Measurements from ENCODE around the gene CHRDL2.
"Not testable (repeated sequence)": the region's sequence is repeated elsewhere in the genome, so short reads cannot be mapped to it uniquely, and the experiment has no call there.

Gene CHRDL2

DNA sequence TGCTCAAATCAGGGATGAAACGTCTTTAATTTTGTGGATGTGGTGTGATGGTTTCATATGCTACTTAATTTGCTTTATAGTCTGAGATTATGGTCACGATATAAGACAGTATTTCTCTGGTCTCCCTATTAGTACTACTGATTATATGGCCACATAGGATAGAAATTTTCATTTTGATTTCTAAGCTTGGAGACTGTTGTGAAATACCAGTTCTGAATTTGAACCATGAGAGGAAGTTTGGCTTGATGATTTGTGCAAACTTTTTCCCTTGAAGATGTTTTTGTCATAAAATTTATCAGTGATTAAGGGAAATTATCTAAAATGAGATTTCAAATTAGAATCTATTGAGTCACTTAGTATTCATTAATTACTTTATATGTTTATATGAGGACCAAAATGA is 20.1 kb upstream of the CHRDL2 start:
- Histone ChIP-seq H3K79me2 (ENCODE audit: insufficient read depth, low read length) (peaks cover 64% of the 10 kb centered on the region), H3K9ac (ENCODE audit: low read length) (no peak overlapping the region), H2AFZ (ENCODE audit: low read length) (no peak overlapping the region), H3F3A (ENCODE audit: insufficient read depth, low read length) (no peaks in the 10 kb centered on the region), H3K9me2 (ENCODE audit: low read depth, low read length) (no peaks in the 10 kb centered on the region), H3K36me3 (ENCODE audit: insufficient read depth, low read length) (peaks cover 5% of the 10 kb centered on the region; the same call in 1 of the 2 replicates), H3K4me3 (ENCODE audit: low read depth, low read length, poor library complexity, severe bottlenecking) (no peak overlapping the region), H4K20me1 (ENCODE audit: insufficient read depth, low read length) (no peaks in the 10 kb centered on the region), H3K27me3 (ENCODE audit: insufficient read depth, low read length) (no peaks in the 10 kb centered on the region), H3K4me2 (ENCODE audit: low read length) (peak overlapping the region; percentile 33), H3K27ac (ENCODE audit: low read depth, low read length, poor library complexity, severe bottlenecking) (no peak overlapping the region), H3K9me3 (ENCODE audit: low read length) (no peaks in the 10 kb centered on the region), H3K4me1 (ENCODE audit: insufficient read depth, low read length, severe bottlenecking) (peaks cover 44% of the 10 kb centered on the region)
- TF ChIP-seq, protein P1, sequence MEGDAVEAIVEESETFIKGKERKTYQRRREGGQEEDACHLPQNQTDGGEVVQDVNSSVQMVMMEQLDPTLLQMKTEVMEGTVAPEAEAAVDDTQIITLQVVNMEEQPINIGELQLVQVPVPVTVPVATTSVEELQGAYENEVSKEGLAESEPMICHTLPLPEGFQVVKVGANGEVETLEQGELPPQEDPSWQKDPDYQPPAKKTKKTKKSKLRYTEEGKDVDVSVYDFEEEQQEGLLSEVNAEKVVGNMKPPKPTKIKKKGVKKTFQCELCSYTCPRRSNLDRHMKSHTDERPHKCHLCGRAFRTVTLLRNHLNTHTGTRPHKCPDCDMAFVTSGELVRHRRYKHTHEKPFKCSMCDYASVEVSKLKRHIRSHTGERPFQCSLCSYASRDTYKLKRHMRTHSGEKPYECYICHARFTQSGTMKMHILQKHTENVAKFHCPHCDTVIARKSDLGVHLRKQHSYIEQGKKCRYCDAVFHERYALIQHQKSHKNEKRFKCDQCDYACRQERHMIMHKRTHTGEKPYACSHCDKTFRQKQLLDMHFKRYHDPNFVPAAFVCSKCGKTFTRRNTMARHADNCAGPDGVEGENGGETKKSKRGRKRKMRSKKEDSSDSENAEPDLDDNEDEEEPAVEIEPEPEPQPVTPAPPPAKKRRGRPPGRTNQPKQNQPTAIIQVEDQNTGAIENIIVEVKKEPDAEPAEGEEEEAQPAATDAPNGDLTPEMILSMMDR (IDR thresholded peaks at IDR 0.05; ENCODE audit: low read length) = no peak
- no peak for TF ChIP-seq EZH2 (IDR thresholded peaks at IDR 0.05; ENCODE audit: borderline replicate concordance, low read length)

DNA sequence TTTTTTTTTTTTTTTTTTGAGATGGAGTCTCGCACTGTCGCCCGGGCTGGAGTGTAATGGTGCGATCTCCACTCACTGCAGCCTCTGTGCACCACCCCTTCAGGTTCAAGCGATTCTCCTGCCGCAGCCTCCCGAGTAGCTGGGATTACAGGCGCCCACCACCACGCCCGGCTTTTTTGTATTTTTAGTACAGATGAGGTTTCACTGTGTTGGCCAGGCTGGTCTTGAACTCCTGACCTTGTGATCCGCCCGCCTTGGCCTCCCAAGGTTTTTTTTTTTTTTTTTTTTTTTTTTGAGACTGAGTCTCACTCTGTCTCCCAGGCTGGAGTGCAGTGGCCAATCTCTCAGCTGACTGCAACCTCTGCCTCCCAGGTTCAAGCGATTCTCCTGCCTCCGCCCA is 19.4 kb upstream of the CHRDL2 start:
- H3K9me2 ChIP-seq (ENCODE audit: low read depth, low read length); H3F3A ChIP-seq (ENCODE audit: insufficient read depth, low read length); H4K20me1 ChIP-seq (ENCODE audit: insufficient read depth, low read length); H3K27ac ChIP-seq (ENCODE audit: low read depth, low read length, poor library complexity, severe bottlenecking); H3K27me3 ChIP-seq (ENCODE audit: insufficient read depth, low read length); H3K9me3 ChIP-seq (ENCODE audit: low read length); H2AFZ ChIP-seq (ENCODE audit: low read length); H3K9ac ChIP-seq (ENCODE audit: low read length); H3K36me3 ChIP-seq (ENCODE audit: insufficient read depth, low read length): not testable (repeated sequence)
- Histone ChIP-seq H3K4me2 (ENCODE audit: low read length) (peak overlapping the region; percentile 90; the same call in 1 of the 2 replicates), H3K4me1 (ENCODE audit: insufficient read depth, low read length, severe bottlenecking) (peaks cover 44% of the 10 kb centered on the region), H3K4me3 (ENCODE audit: low read depth, low read length, poor library complexity, severe bottlenecking) (peak overlapping the region; percentile 69), H3K79me2 (ENCODE audit: insufficient read depth, low read length) (peaks cover 57% of the 10 kb centered on the region)

DNA sequence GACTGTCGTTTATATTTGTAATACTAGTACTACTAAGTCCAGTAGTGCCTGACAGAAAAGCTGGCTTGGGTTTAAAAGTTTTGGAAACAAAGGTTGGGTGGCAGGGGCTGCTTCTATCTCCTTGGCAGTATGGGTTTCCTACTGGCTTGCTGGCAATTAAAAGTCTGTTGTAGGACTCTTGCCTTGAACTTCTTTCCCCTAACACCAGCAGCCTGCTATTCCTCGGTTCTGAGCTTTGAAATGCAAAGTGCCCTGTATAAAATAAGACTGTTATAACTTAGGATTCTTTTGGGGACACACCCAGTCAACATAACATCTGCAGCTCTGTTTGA is 18.7 kb upstream of the CHRDL2 start:
- H3K36me3 ChIP-seq (ENCODE audit: insufficient read depth, low read length) = peaks cover 5% of the 10 kb centered on the region; the same call in 1 of the 2 replicates
- H3K4me2 ChIP-seq (ENCODE audit: low read length) = peak overlapping the region; percentile 90
- H3K9me3 ChIP-seq (ENCODE audit: low read length) = no peaks in the 10 kb centered on the region
- H3K4me3 ChIP-seq (ENCODE audit: low read depth, low read length, poor library complexity, severe bottlenecking) = peak overlapping the region; percentile 69
- H2AFZ ChIP-seq (ENCODE audit: low read length) = no peak overlapping the region
- TF ChIP-seq, protein P1 (IDR thresholded peaks at IDR 0.05; ENCODE audit: low read length) = no peak
- TF ChIP-seq EZH2 (IDR thresholded peaks at IDR 0.05; ENCODE audit: borderline replicate concordance, low read length) = no peak
- no peaks in the 10 kb centered on the region for H3F3A ChIP-seq (ENCODE audit: insufficient read depth, low read length)
- H3K79me2 ChIP-seq (ENCODE audit: insufficient read depth, low read length) = peaks cover 50% of the 10 kb centered on the region
- no peaks in the 10 kb centered on the region for H3K27me3 ChIP-seq (ENCODE audit: insufficient read depth, low read length)
- peaks cover 44% of the 10 kb centered on the region for H3K4me1 ChIP-seq (ENCODE audit: insufficient read depth, low read length, severe bottlenecking)
- H4K20me1 ChIP-seq (ENCODE audit: insufficient read depth, low read length) = no peaks in the 10 kb centered on the region
- peak overlapping the region; percentile 60 for H3K27ac ChIP-seq (ENCODE audit: low read depth, low read length, poor library complexity, severe bottlenecking)
- peak overlapping the region; percentile 77 for H3K9ac ChIP-seq (ENCODE audit: low read length)
- no peaks in the 10 kb centered on the region for H3K9me2 ChIP-seq (ENCODE audit: low read depth, low read length)

DNA sequence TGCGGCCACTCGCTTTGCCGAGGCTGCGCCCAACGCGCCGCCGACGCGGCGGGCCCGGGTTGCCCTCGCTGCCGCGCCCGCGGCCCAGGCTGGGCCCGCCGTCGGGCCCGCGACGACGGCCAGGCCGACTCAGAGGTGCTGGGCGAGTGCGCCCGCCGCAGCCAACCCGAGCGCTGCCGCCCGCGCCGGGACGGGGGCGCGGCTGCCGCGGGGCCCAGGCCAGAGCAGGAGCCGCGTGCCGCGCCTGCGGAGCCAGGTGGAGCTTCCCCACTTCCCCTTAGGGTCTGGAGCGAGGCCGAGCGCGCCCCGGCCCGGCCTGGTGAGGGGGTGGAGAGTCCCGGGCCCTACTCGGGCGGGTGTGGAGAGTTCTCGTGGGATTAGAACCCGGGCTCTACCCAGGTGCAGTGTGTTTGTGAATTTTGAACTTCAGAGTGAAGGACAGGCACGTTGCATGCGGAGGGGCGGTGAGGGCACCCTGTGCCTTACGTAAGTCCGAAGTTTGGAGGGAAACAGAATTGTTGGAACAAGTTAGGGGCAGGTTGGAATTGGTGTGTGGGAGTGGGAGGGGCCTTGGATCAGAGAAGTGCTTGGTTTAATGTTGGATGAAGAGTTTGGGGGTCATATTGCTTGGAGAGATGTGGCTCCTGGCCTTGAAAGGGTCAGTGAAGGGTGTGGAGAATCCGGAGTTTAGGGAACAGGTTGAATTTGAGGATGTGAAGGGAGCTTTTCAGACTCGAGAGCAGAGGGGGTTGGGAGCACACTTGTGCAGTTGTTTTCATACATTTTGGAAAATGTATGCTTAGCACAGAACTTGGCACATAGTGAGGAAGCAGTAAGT is 18.1 kb upstream of the CHRDL2 start:
- H2AFZ ChIP-seq (ENCODE audit: low read length) = no peak overlapping the region
- H3K9me2 ChIP-seq (ENCODE audit: low read depth, low read length) = no peaks in the 10 kb centered on the region
- H3K27ac ChIP-seq (ENCODE audit: low read depth, low read length, poor library complexity, severe bottlenecking) = peak overlapping the region; percentile 60
- H3K4me3 ChIP-seq (ENCODE audit: low read depth, low read length, poor library complexity, severe bottlenecking) = peak overlapping the region; percentile 69
- H4K20me1 ChIP-seq (ENCODE audit: insufficient read depth, low read length) = no peaks in the 10 kb centered on the region
- peaks cover 44% of the 10 kb centered on the region for H3K79me2 ChIP-seq (ENCODE audit: insufficient read depth, low read length)
- peaks cover 39% of the 10 kb centered on the region for H3K4me1 ChIP-seq (ENCODE audit: insufficient read depth, low read length, severe bottlenecking)
- H3K9ac ChIP-seq (ENCODE audit: low read length) = peak overlapping the region; percentile 80
- no peaks in the 10 kb centered on the region for H3F3A ChIP-seq (ENCODE audit: insufficient read depth, low read length)
- TF ChIP-seq, protein P1 (IDR thresholded peaks at IDR 0.05; ENCODE audit: low read length) = no peak
- TF ChIP-seq EZH2 (IDR thresholded peaks at IDR 0.05; ENCODE audit: borderline replicate concordance, low read length) = no peak
- H3K27me3 ChIP-seq (ENCODE audit: insufficient read depth, low read length) = no peaks in the 10 kb centered on the region
- peak overlapping the region; percentile 90 for H3K4me2 ChIP-seq (ENCODE audit: low read length)
- H3K36me3 ChIP-seq (ENCODE audit: insufficient read depth, low read length) = peaks cover 4% of the 10 kb centered on the region; the same call in 1 of the 2 replicates
- no peaks in the 10 kb centered on the region for H3K9me3 ChIP-seq (ENCODE audit: low read length)

Measured in OCI-LY1 (cell line).